ENCODE measurements around the gene CHI3L2. TPM values are rescaled to one million over a fixed set of nuclear protein-coding genes. Genes with fewer than 3 reads are reported as not detected.
A peak's percentile ranks its signal among the peaks of the same experiment; 100 is the strongest.

Gene CHI3L2
- total RNA-seq, 4 donors from 2014 or later, result 0.82 to 2.7 TPM; not detected in 2

DNA sequence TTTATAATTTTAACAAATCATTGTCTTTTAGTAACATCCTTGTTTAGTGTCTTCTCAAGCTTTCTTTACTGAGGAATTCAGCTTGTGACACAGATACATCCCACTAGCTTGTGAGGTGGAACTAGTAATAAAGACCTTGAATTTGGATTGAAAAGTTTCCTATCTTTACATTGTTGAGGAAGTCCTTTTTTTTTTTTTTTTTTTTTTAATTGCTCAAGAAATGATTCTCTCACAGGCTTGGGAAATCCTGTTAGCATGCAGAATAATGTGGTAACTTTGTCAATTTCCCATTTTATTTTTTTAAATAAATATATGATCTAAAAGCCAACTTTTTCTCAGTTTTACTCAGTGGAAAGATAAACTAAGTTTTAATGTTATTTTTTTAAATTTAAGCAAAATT lies 42.9 kb upstream of the CHI3L2 start:
- peaks cover 0 to 32% (median 5%) of the 10 kb centered on the region in 4 donors for H3K4me1 ChIP-seq
- H3K27ac ChIP-seq, result no peak overlapping the region
- no peak overlapping the region for H3K4me3 ChIP-seq
- intact Hi-C loops (cut with DNase I; ENCODE audit: low total_unique reads) (no loop called here), in situ Hi-C loops (cut with MboI; ENCODE audit: low pct_ligation_motif_present in 1 of 4, low pct_unique_long_range_greater_than_20kb in 1 of 4, low sequenced_read_pairs in 3 of 4) (no loop called here)
- DNase-seq, result no peak
- H3K9me3 ChIP-seq, result no peaks in the 10 kb centered on the region
- no peak for TF ChIP-seq EP300 (IDR thresholded peaks at IDR 0.05; ENCODE audit: low read depth)
- TF ChIP-seq POLR2A (IDR thresholded peaks at IDR 0.05), result no peak
- H3K36me3 ChIP-seq, result peaks cover 0 to 54% (median 21%) of the 10 kb centered on the region in 4 donors
- no peaks in the 10 kb centered on the region for H3K27me3 ChIP-seq

DNA sequence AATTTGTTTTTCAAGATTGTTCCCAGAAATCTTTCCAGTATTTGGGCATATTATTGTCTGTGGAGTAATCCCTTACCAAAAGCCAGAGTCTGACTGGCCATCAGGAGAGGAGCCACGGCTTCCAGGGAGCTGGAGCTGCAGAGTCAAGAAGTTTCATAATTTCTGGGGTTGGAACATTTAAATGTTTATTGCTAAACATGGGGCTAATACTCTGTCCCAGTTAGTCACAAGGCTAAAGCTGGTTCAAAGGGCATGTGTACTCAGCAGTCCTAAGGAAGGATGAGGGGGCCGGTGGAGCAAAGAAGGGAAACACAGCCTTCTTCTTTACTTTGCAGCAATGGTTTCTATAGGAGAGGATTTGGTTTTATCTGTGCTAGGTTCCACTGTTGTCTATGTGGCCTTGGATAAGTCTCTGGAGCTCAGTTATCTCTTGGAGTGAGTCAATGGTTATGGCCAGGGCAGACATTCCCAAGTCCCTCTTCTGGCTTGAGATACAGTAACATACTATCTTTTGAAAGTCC lies 36.5 kb upstream of the CHI3L2 start:
- Histone ChIP-seq H3K27ac (peak overlapping the region; percentile 23 to 73 (median 70)), H3K9me3 (no peaks in the 10 kb centered on the region), H3K4me3 (no peak overlapping the region), H3K4me1 (peaks cover 9 to 56% (median 33%) of the 10 kb centered on the region in 4 donors), H3K36me3 (peaks cover 0 to 32% (median 13%) of the 10 kb centered on the region in 4 donors), H3K27me3 (no peaks in the 10 kb centered on the region)
- TF ChIP-seq EP300 (IDR thresholded peaks at IDR 0.05; ENCODE audit: low read depth), result no peak
- no peak for TF ChIP-seq CTCF (IDR thresholded peaks at IDR 0.05)
- no peak for TF ChIP-seq POLR2A (IDR thresholded peaks at IDR 0.05)
- no peak for TF ChIP-seq POLR2AphosphoS5 (IDR thresholded peaks at IDR 0.05)
- no peak for DNase-seq
- 55% methylated on average over 2 of the region's 2 CpGs; no CpG with 5 or more reads in 1 of the 2 donors for WGBS, 2 donors (ENCODE audit: low coverage in 1 of 2)
- intact Hi-C loops (cut with DNase I; ENCODE audit: low total_unique reads), result no loop called here
- in situ Hi-C loops (cut with MboI; ENCODE audit: low pct_ligation_motif_present in 1 of 4, low pct_unique_long_range_greater_than_20kb in 1 of 4, low sequenced_read_pairs in 3 of 4), result no loop called here

DNA sequence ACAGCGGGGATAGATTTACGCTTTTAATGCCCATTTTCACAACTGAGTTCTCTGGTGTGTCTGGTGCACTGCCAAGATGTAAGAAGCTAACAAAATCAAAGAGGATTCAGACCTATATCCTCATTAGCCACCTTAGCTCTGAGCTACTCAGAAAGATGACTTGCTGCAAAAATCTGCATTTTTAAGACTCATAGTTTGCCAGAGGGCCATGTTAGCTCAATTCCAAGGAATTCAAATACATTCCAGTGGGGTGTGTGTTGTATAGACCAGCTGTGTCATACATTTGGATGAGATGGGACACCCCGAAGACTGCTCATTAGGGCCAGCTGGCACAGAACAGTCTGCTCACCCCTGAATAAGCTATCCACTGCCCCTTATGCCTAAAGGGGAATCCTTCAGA lies 36.0 kb upstream of the CHI3L2 start:
- in situ Hi-C loops (cut with MboI; ENCODE audit: low pct_ligation_motif_present in 1 of 4, low pct_unique_long_range_greater_than_20kb in 1 of 4, low sequenced_read_pairs in 3 of 4) (no loop called here), intact Hi-C loops (cut with DNase I; ENCODE audit: low total_unique reads) (no loop called here)
- Histone ChIP-seq H3K27ac (peak overlapping the region; percentile 23 to 73 (median 70)), H3K9me3 (no peaks in the 10 kb centered on the region), H3K27me3 (no peaks in the 10 kb centered on the region), H3K4me3 (no peak overlapping the region), H3K4me1 (peaks cover 9 to 61% (median 33%) of the 10 kb centered on the region in 4 donors), H3K36me3 (peaks cover 0 to 27% (median 10%) of the 10 kb centered on the region in 4 donors)
- WGBS, 2 donors (ENCODE audit: low coverage in 1 of 2), result 50 to 72% methylated on average over 2 to 3 of the region's 3 CpGs
- DNase-seq, result no peak
- TF ChIP-seq EP300 (IDR thresholded peaks at IDR 0.05; ENCODE audit: low read depth), result no peak
- no peak for TF ChIP-seq CTCF (IDR thresholded peaks at IDR 0.05)
- no peak for TF ChIP-seq POLR2A (IDR thresholded peaks at IDR 0.05)
- TF ChIP-seq POLR2AphosphoS5 (IDR thresholded peaks at IDR 0.05), result no peak

DNA sequence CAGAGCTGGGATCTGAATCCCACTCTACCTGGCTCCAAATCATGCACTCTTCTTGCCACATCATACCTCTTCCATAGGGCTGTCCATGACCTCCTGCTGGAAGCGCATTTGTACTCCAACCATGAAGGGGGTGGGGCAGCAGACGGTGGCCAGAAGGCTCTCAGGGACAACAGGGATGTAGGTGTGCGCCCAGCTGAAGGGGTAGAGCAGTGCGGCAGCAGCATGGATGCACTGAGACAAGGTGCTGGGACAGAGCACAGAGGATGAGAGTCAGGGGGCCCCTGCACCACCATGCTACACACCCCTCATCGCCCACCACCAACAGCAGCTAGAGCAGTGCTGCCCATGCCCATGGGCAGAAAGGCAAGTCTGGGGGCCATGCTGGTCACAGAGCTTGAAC lies 35.4 kb upstream of the CHI3L2 start:
- intact Hi-C loops (cut with DNase I; ENCODE audit: low total_unique reads) (no loop called here), in situ Hi-C loops (cut with MboI; ENCODE audit: low pct_ligation_motif_present in 1 of 4, low pct_unique_long_range_greater_than_20kb in 1 of 4, low sequenced_read_pairs in 3 of 4) (no loop called here)
- peaks cover 0 to 22% (median 8%) of the 10 kb centered on the region in 4 donors for H3K36me3 ChIP-seq
- no peaks in the 10 kb centered on the region for H3K9me3 ChIP-seq
- TF ChIP-seq EP300 (IDR thresholded peaks at IDR 0.05; ENCODE audit: low read depth), result no peak
- no peak for TF ChIP-seq POLR2A (IDR thresholded peaks at IDR 0.05)
- TF ChIP-seq CTCF (IDR thresholded peaks at IDR 0.05), result no peak
- no peak for TF ChIP-seq POLR2AphosphoS5 (IDR thresholded peaks at IDR 0.05)
- H3K27me3 ChIP-seq, result no peaks in the 10 kb centered on the region
- peak overlapping the region; percentile 43 to 73 (median 70) for H3K27ac ChIP-seq
- 98% methylated on average over 5 of the region's 5 CpGs; no CpG with 5 or more reads in 1 of the 2 donors for WGBS, 2 donors (ENCODE audit: low coverage in 1 of 2)
- DNase-seq, result no peak
- H3K4me3 ChIP-seq, result no peak overlapping the region
- H3K4me1 ChIP-seq, result peaks cover 9 to 61% (median 33%) of the 10 kb centered on the region in 4 donors
